Endothelial cell of umbilical vein (primary cell): Measurements from ENCODE around the gene PROB1. TPM values are rescaled to one million over a fixed set of nuclear protein-coding genes. Genes with fewer than 3 reads are reported as not detected.
A peak's percentile ranks its signal among the peaks of the same experiment; 100 is the strongest.

Experiments
- BruUV-seq: library from RNA; stranded (reverse); fragments of 400-500 nt; replicated peaks from 2 replicates; lab custom pipeline; 2021; lab: Mats Ljungman, UMichigan
- CTCF ChIA-PET: fragments of 300-600, 350-600 bp; sonication (Branson Sonifier 250); formaldehyde crosslinking; loops from one replicate; lab custom pipeline; 2021; ENCODE audit warnings: antibody characterized with exemption, inconsistent platforms; lab: Charles Lee
- POLR2A ChIA-PET: fragments of 300-600, 350-600 bp; sonication (Branson Sonifier 250); formaldehyde crosslinking; loops from one replicate; lab custom pipeline; 2021; ENCODE audit warnings: antibody characterized with exemption, inconsistent platforms; lab: Charles Lee
- DNase-seq: peaks from one replicate; pipeline ENCODE4 v3.0.0-alpha.2; 2011; ENCODE audit warnings: low read depth, low spot score
- FAIRE-seq: peaks from 2 replicates; lab custom pipeline; 2011; peaks lifted over from hg19 to GRCh38; lab: Jason Lieb, UNC
- H2AFZ ChIP-seq: 2 replicates; pipeline ENCODE4 v1.6.0; 2012; ENCODE audit warnings: low read depth, low read length, control low read depth, inconsistent platforms
- H3K27ac ChIP-seq: 2 replicates; pipeline ENCODE4 v1.5.1; 2011; ENCODE audit warnings: low read depth, mild to moderate bottlenecking, control low read depth, low read length, moderate library complexity; ENCODE audit not compliant: insufficient read depth
- H3K27me3 ChIP-seq, 2 experiments: 2 replicates each; pipeline versions ENCODE4 v1.6.0 to v1.6.1; 2011; ENCODE audit warnings: low read length in 2 of 2, mixed read lengths in 1 of 2; ENCODE audit not compliant: control insufficient read depth in 2 of 2, insufficient read depth in 2 of 2
- H3K36me3 ChIP-seq, 2 experiments: 2 replicates in 1 of 2; 3 replicates in 1 of 2; pipeline ENCODE4 v1.5.1; 2011; ENCODE audit warnings: low read length in 2 of 2, mild to moderate bottlenecking in 1 of 2, moderate library complexity in 1 of 2; ENCODE audit not compliant: control insufficient read depth in 2 of 2, insufficient read depth in 2 of 2; ENCODE audit errors: extremely low read depth in 1 of 2
- H3K4me1 ChIP-seq: 3 replicates; pipeline ENCODE4 v1.5.1; 2011; ENCODE audit warnings: mild to moderate bottlenecking, low read length; ENCODE audit not compliant: control insufficient read depth, insufficient read depth; ENCODE audit errors: extremely low read depth
- H3K4me2 ChIP-seq: 2 replicates; pipeline ENCODE4 v1.6.1; 2011; ENCODE audit warnings: low read length, control low read depth, mixed read lengths; ENCODE audit not compliant: insufficient read depth
- H3K4me3 ChIP-seq, 3 experiments: fragments of 200-600 bp in 1 of 3; sonication (generic), shearing (Covaris generic) in 1 of 3; replicated peaks in 1 of 3; 2 replicates each; pipeline ENCODE4 v1.5.1; 2011 to 2016; ENCODE audit warnings: control low read depth in 3 of 3, low read length in 3 of 3, mild to moderate bottlenecking in 2 of 3, inconsistent platforms in 1 of 3, low read depth in 1 of 3, moderate library complexity in 1 of 3; ENCODE audit not compliant: insufficient read depth in 1 of 3
- H3K79me2 ChIP-seq: 2 replicates; pipeline ENCODE4 v1.6.0; 2012; ENCODE audit warnings: low read length, inconsistent platforms; ENCODE audit not compliant: control insufficient read depth, insufficient read depth
- H3K9ac ChIP-seq: replicated peaks from 2 replicates; pipeline ENCODE3; 2011; ENCODE audit warnings: low read length, control low read depth; ENCODE audit not compliant: insufficient read depth; ENCODE audit errors: extremely low read depth
- H3K9me1 ChIP-seq: replicated peaks from 3 replicates; pipeline ENCODE4 v1.6.0; 2011; ENCODE audit warnings: mild to moderate bottlenecking, low read length; ENCODE audit not compliant: control insufficient read depth, insufficient read depth; ENCODE audit errors: extremely low read depth
- H3K9me3 ChIP-seq: replicated peaks from 2 replicates; pipeline ENCODE4 v1.5.1; 2012; ENCODE audit warnings: low read length, inconsistent platforms; ENCODE audit not compliant: control insufficient read depth, insufficient read depth
- H4K20me1 ChIP-seq: replicated peaks from 2 replicates; pipeline ENCODE3; 2011; ENCODE audit warnings: mild to moderate bottlenecking, low read length; ENCODE audit not compliant: control insufficient read depth, insufficient read depth; ENCODE audit errors: extremely low read depth
- EZH2 ChIP-seq: IDR thresholded peaks from 2 replicates; pipeline ENCODE4 v1.6.1; 2012; ENCODE audit warnings: borderline replicate concordance, low read depth, mild to moderate bottlenecking, moderate library complexity, low read length, inconsistent platforms; ENCODE audit not compliant: severe bottlenecking
- FOS ChIP-seq: IDR thresholded peaks from 2 replicates; pipeline ENCODE4 v1.6.1; 2011; ENCODE audit warnings: mild to moderate bottlenecking, low read length, moderate library complexity, borderline replicate concordance; ENCODE audit not compliant: insufficient read depth
- GATA2 ChIP-seq: IDR thresholded peaks from 2 replicates; pipeline ENCODE4 v1.7.0; 2011; ENCODE audit warnings: low read depth, mild to moderate bottlenecking, moderate library complexity, mixed read lengths, low read length; ENCODE audit not compliant: insufficient read length, insufficient read depth
- JUN ChIP-seq: IDR thresholded peaks from 2 replicates; pipeline ENCODE4 v1.6.1; 2011; ENCODE audit warnings: borderline replicate concordance, low read depth; ENCODE audit not compliant: insufficient read length, insufficient read depth
- MAX ChIP-seq: IDR thresholded peaks from 2 replicates; pipeline ENCODE4 v1.6.1; 2011; ENCODE audit not compliant: insufficient read depth, insufficient read length
- MYC ChIP-seq: IDR thresholded peaks from one replicate; pipeline ENCODE4 v1.6.1; 2011; ENCODE audit warnings: mild to moderate bottlenecking, low read depth, low read length
- POLR2A ChIP-seq: IDR thresholded peaks from 2 replicates; pipeline ENCODE4 v1.6.1; 2012; ENCODE audit warnings: low read depth, mild to moderate bottlenecking, control low read depth, low read length
- POLR2AphosphoS5 ChIP-seq: IDR thresholded peaks from 2 replicates; pipeline ENCODE4 v1.6.1; 2012; ENCODE audit warnings: low read depth, mild to moderate bottlenecking, control low read depth, low read length, moderate library complexity; ENCODE audit not compliant: insufficient read depth
- dilution Hi-C: fragments of 300-500 bp; cut with MboI; formaldehyde crosslinking; loops from one replicate; pipeline ENCODE4 v1.15.0; 2019; ENCODE audit warnings: low sequenced_read_pairs; ENCODE audit not compliant: extremely low pct_ligation_motif_present
- intact Hi-C: fragments of 100-400 bp; cut with micrococcal nuclease; formaldehyde crosslinking; loops from one replicate; pipeline ENCODE4 v1.10.0; 2022
- polyA plus RNA-seq, 4 experiments: library from polyadenylated mRNA; depleted of rRNA in 3 of 4; stranded (reverse) in 3 of 4; unstranded in 1 of 4; fragments of >200 nt; gene quantifications; 2 replicates each; pipeline versions ENCODE4 v1.2.1 to v1.2.3, GENCODE V29; 2011 to 2012; ENCODE audit warnings: missing spikeins in 1 of 4
- total RNA-seq: library from RNA; stranded (reverse); gene quantifications from 2 replicates; pipeline ENCODE4 v1.2.3, GENCODE V29; 2021
- TF ChIP-seq, protein P1 (sequence below), 2 donors: IDR thresholded peaks; 1 replicate in 1 of 2; 2 replicates in 1 of 2; pipeline ENCODE4 v1.5.1; 2011; ENCODE audit warnings: low read length in 2 of 2, mild to moderate bottlenecking in 2 of 2, moderate library complexity in 2 of 2, control low read depth in 1 of 2, inconsistent platforms in 1 of 2, low read depth in 1 of 2; ENCODE audit not compliant: insufficient read depth in 1 of 2; ENCODE audit errors: extremely low read depth in 1 of 2

The PROB1 gene
- total and polyA plus RNA-seq, 2 donors (not counting 3 experiments of a cell fraction or from before 2014, with no cell fraction given), result 0.47 to 1.9 TPM

GRCh38 chr5:139341187-139341688, 53.7 kb downstream of the PROB1 start:
- dilution Hi-C loops (no loop called here), intact Hi-C loops (no loop called here)
- Histone ChIP-seq H3K27ac (no peak overlapping the region), H3K27me3 (no peaks in the 10 kb centered on the region), H3K36me3 (no peaks in the 10 kb centered on the region), H3K4me1 (peaks cover 7% of the 10 kb centered on the region), H2AFZ (peak overlapping the region; percentile 52), H3K79me2 (peaks cover 38% of the 10 kb centered on the region), H3K4me3 (peak overlapping the region; percentile 5 to 98 (median 57)), H3K9ac (peak overlapping the region; percentile 22), H3K4me2 (peak overlapping the region; percentile 88), H4K20me1 (no peaks in the 10 kb centered on the region), H3K9me3 (no peaks in the 10 kb centered on the region), H3K9me1 (no peaks in the 10 kb centered on the region)
- CTCF ChIA-PET, result interaction anchor here (0.7 to 2.0 kb wide), 7 partner anchors 9 to 762 kb away, joined by 3 to 12 read pairs (median 4); partner anchors contain the start of gene MATR3
- DNase-seq (no peak), FAIRE-seq (no peak)
- no TSS peak for BruUV-seq
- POLR2A ChIA-PET, result interaction anchor here (1.1 to 2.6 kb wide), 3 partner anchors 10 to 48 kb away, joined by 4 to 17 read pairs (median 4); partner anchors contain the start of gene MATR3
- no peak for TF ChIP-seq JUN
- TF ChIP-seq, protein P1, sequence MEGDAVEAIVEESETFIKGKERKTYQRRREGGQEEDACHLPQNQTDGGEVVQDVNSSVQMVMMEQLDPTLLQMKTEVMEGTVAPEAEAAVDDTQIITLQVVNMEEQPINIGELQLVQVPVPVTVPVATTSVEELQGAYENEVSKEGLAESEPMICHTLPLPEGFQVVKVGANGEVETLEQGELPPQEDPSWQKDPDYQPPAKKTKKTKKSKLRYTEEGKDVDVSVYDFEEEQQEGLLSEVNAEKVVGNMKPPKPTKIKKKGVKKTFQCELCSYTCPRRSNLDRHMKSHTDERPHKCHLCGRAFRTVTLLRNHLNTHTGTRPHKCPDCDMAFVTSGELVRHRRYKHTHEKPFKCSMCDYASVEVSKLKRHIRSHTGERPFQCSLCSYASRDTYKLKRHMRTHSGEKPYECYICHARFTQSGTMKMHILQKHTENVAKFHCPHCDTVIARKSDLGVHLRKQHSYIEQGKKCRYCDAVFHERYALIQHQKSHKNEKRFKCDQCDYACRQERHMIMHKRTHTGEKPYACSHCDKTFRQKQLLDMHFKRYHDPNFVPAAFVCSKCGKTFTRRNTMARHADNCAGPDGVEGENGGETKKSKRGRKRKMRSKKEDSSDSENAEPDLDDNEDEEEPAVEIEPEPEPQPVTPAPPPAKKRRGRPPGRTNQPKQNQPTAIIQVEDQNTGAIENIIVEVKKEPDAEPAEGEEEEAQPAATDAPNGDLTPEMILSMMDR (IDR thresholded peaks at IDR 0.05; ENCODE audit: extremely low read depth in 1 of 2, insufficient read depth in 1 of 2, low read depth in 1 of 2, low read length in 2 of 2), result no peak
- TF ChIP-seq MYC, result no peak
- no peak for TF ChIP-seq EZH2
- TF ChIP-seq MAX, result no peak
- TF ChIP-seq FOS, result no peak
- no peak for TF ChIP-seq POLR2AphosphoS5
- TF ChIP-seq GATA2, result no peak
- no peak for TF ChIP-seq POLR2A

Other genes starting within 250 kb of the PROB1 start
- 35.4 and 47.6 TPM in 2 replicates for gene SIL1, start 196.7 kb downstream of the PROB1 start, total RNA-seq
- 67.2 and 110 TPM in 2 replicates for gene SIL1, start 196.7 kb downstream of the PROB1 start, polyA plus RNA-seq
- gene MATR3, start 101.4 kb downstream of the PROB1 start, total RNA-seq, result 158 and 164 TPM in 2 replicates
- gene MATR3, start 101.4 kb downstream of the PROB1 start, polyA plus RNA-seq, result 52.7 and 64.0 TPM in 2 replicates
- 75.2 and 80.4 TPM in 2 replicates for gene PAIP2, start 53.2 kb downstream of the PROB1 start, total RNA-seq
- 39.1 and 52.1 TPM in 2 replicates for gene PAIP2, start 53.2 kb downstream of the PROB1 start, polyA plus RNA-seq
- not detected in 2 replicates for gene SLC23A1, start 11.8 kb downstream of the PROB1 start, total RNA-seq
- not detected in 2 replicates for gene SLC23A1, start 11.8 kb downstream of the PROB1 start, polyA plus RNA-seq
- not detected in 2 replicates for gene MZB1, start 5.2 kb downstream of the PROB1 start, total RNA-seq
- 0.06 TPM in 1 of 2 replicates, not detected in the other for gene MZB1, start 5.2 kb downstream of the PROB1 start, polyA plus RNA-seq
- gene SPATA24, start 9.0 kb upstream of the PROB1 start, total RNA-seq, result 7.8 and 7.9 TPM in 2 replicates
- gene SPATA24, start 9.0 kb upstream of the PROB1 start, polyA plus RNA-seq, result 2.1 and 3.2 TPM in 2 replicates
- 51.1 and 52.6 TPM in 2 replicates for gene DNAJC18, start 44.4 kb upstream of the PROB1 start, total RNA-seq
- gene DNAJC18, start 44.4 kb upstream of the PROB1 start, polyA plus RNA-seq, result 23.2 and 26.0 TPM in 2 replicates
- gene ECSCR, start 67.6 kb upstream of the PROB1 start, total RNA-seq, result 365 and 377 TPM in 2 replicates
- gene ECSCR, start 67.6 kb upstream of the PROB1 start, polyA plus RNA-seq, result 1,085 and 1,188 TPM in 2 replicates
- gene SMIM33, start 75.9 kb upstream of the PROB1 start, total RNA-seq, result not detected in 2 replicates
- not detected in 2 replicates for gene SMIM33, start 75.9 kb upstream of the PROB1 start, polyA plus RNA-seq
- 108 and 127 TPM in 2 replicates for gene STING1, start 87.7 kb upstream of the PROB1 start, total RNA-seq
- gene STING1, start 87.7 kb upstream of the PROB1 start, polyA plus RNA-seq, result 143 and 185 TPM in 2 replicates
- 156 and 172 TPM in 2 replicates for gene UBE2D2, start 166.2 kb upstream of the PROB1 start, total RNA-seq
- gene UBE2D2, start 166.2 kb upstream of the PROB1 start, polyA plus RNA-seq, result 45.0 and 50.6 TPM in 2 replicates